Measurements from ENCODE around the gene ZNF638. TPM values are rescaled to one million over a fixed set of nuclear protein-coding genes. Genes with fewer than 3 reads are reported as not detected.

ZNF638 gene
- total RNA-seq, 1 donor from 2014 or later: 115 TPM

- ATAC-seq (no peak), DNase-seq (no peak)
- Histone ChIP-seq H3K4me1 (peaks cover 30% of the 10 kb centered on the region), H3K9me3 (no peaks in the 10 kb centered on the region), H3K27ac (no peak overlapping the region), H3K4me3 (no peak overlapping the region), H3K36me3 (no peaks in the 10 kb centered on the region), H3K27me3 (ENCODE audit: low read depth) (peaks cover 25% of the 10 kb centered on the region)
- intact Hi-C loops (cut with DNase I): no loop called here
- TF ChIP-seq CTCF (IDR thresholded peaks at IDR 0.05): no peak
These were observed 124.4 kb downstream of the ZNF638 start for GRCh38 chr2:71455741-71456569.

DNA sequence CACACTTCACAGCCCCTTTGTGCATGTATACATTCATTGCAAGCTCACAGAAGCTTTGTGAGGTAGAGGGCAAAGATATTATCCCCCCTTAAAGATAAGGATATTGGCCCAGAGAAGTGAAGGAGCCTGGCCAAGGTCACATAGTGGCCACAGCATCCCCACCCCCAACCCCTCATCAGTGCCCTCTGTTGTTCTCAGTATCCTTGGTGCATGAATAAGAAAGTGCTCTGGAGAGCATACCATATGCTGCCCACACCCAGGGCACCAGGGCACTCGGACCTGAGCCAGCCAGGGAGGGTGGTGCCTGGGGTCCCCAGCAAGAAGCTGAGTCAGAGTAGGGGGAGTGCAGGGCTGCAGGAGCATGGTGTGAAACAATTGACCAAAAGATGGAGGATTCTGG, 125.0 kb downstream of the ZNF638 start:
- DNase-seq (no peak), ATAC-seq (no peak)
- no peaks in the 10 kb centered on the region for H3K36me3 ChIP-seq
- peaks cover 31% of the 10 kb centered on the region for H3K4me1 ChIP-seq
- intact Hi-C loops (cut with DNase I): no loop called here
- H3K4me3 ChIP-seq: no peak overlapping the region
- no peak overlapping the region for H3K27ac ChIP-seq
- no peak for TF ChIP-seq CTCF (IDR thresholded peaks at IDR 0.05)
- no peaks in the 10 kb centered on the region for H3K9me3 ChIP-seq
- H3K27me3 ChIP-seq (ENCODE audit: low read depth): peaks cover 25% of the 10 kb centered on the region

- DNase-seq (no peak), ATAC-seq (no peak)
- Histone ChIP-seq H3K4me1 (peaks cover 31% of the 10 kb centered on the region), H3K9me3 (no peaks in the 10 kb centered on the region), H3K4me3 (no peak overlapping the region), H3K27ac (no peak overlapping the region), H3K27me3 (ENCODE audit: low read depth) (peaks cover 25% of the 10 kb centered on the region), H3K36me3 (no peaks in the 10 kb centered on the region)
- no peak for TF ChIP-seq CTCF (IDR thresholded peaks at IDR 0.05)
- intact Hi-C loops (cut with DNase I): no loop called here
These were observed 125.7 kb downstream of the ZNF638 start for GRCh38 chr2:71457123-71457915.

DNA sequence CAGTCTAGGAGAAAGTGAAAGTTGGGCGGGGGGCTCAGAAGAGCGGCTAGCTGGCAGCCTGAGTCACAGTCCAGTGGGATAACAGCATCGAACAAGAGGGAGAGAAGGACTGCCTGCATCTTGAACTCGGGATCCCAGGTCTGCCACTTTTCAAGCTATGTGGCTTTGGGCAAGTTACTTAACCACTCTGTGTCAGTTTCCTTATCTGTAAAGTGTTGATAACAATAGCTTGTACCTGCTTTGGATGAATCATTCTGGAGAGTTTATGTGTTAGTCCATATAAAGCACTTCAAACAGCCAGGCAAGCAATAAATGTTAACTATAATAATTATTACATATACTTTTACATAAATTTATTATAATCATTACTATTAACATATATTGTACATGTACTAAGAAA, 126.3 kb downstream of the ZNF638 start:
- H3K4me3 ChIP-seq: no peak overlapping the region
- no peak for TF ChIP-seq CTCF (IDR thresholded peaks at IDR 0.05)
- ATAC-seq (no peak), DNase-seq (no peak)
- H3K9me3 ChIP-seq: no peaks in the 10 kb centered on the region
- H3K27ac ChIP-seq: no peak overlapping the region
- peaks cover 26% of the 10 kb centered on the region for H3K4me1 ChIP-seq
- peaks cover 25% of the 10 kb centered on the region for H3K27me3 ChIP-seq (ENCODE audit: low read depth)
- H3K36me3 ChIP-seq: no peaks in the 10 kb centered on the region
- intact Hi-C loops (cut with DNase I): no loop called here

- H3K27me3 ChIP-seq (ENCODE audit: low read depth): peaks cover 21% of the 10 kb centered on the region
- peaks cover 20% of the 10 kb centered on the region for H3K4me1 ChIP-seq
- DNase-seq (no peak), ATAC-seq (no peak)
- no peaks in the 10 kb centered on the region for H3K36me3 ChIP-seq
- no peaks in the 10 kb centered on the region for H3K9me3 ChIP-seq
- no peak overlapping the region for H3K27ac ChIP-seq
- intact Hi-C loops (cut with DNase I): no loop called here
- no peak for TF ChIP-seq CTCF (IDR thresholded peaks at IDR 0.05)
- no peak overlapping the region for H3K4me3 ChIP-seq
These were observed 127.0 kb downstream of the ZNF638 start for GRCh38 chr2:71458413-71459083.

Measured in lower lobe of right lung (tissue), 2 donors.